B cell (primary cell): ENCODE measurements around the gene AMZ2. TPM values are rescaled to one million over a fixed set of nuclear protein-coding genes. Genes with fewer than 3 reads are reported as not detected.

Experiments
- ATAC-seq: fragments of 200-7000 bp; cut with Tn5 transposase; one replicate; pipeline ENCODE4 v1.10.0; 2021; ENCODE audit warnings: low read depth, mild to moderate bottlenecking, moderate number of reproducible peaks, moderate library complexity
- CTCF ChIA-PET: fragments of 350-600 bp; sonication (Branson Sonifier 250); formaldehyde crosslinking; loops from one replicate; lab custom pipeline; 2021; ENCODE audit warnings: antibody characterized with exemption, inconsistent platforms; lab: Charles Lee
- POLR2A ChIA-PET: fragments of 350-600 bp; sonication (Branson Sonifier 250); formaldehyde crosslinking; loops from one replicate; lab custom pipeline; 2021; ENCODE audit warnings: antibody characterized with exemption; lab: Charles Lee
- DNase-seq: peaks from one replicate; pipeline ENCODE4 v3.0.0; 2013
- H2AFZ ChIP-seq: 2 replicates; pipeline ENCODE4 v1.6.1; 2012; ENCODE audit warnings: mild to moderate bottlenecking, low read depth, low read length; ENCODE audit not compliant: insufficient read depth, poor library complexity, severe bottlenecking
- H3K27ac ChIP-seq, 2 donors: 1 replicate in 1 of 2; 2 replicates in 1 of 2; pipeline ENCODE4 v1.5.1; 2012 to 2013; ENCODE audit warnings: low read length in 2 of 2, mild to moderate bottlenecking in 2 of 2, moderate library complexity in 1 of 2
- H3K27me3 ChIP-seq, 4 experiments: fragments of 200-600 bp in 1 of 4; sonication (generic) in 1 of 4; replicated peaks in 1 of 4; 1 replicate in 2 of 4; 2 replicates in 2 of 4; pipeline versions ENCODE4 v1.6.1 to v1.7.0; 2013 to 2016; ENCODE audit warnings: low read length in 3 of 4, mild to moderate bottlenecking in 2 of 4, mixed read lengths in 1 of 4, moderate library complexity in 1 of 4; ENCODE audit not compliant: insufficient read depth in 4 of 4, control insufficient read depth in 3 of 4; ENCODE audit errors: control extremely low read depth in 1 of 4
- H3K36me3 ChIP-seq, 2 experiments: replicated peaks in 1 of 2; 1 replicate in 1 of 2; 2 replicates in 1 of 2; pipeline versions ENCODE4 v1.6.1 to v1.7.1; 2013; ENCODE audit warnings: low read length in 1 of 2; ENCODE audit not compliant: insufficient read depth in 2 of 2, control insufficient read depth in 1 of 2; ENCODE audit errors: control extremely low read depth in 1 of 2, extremely low read depth in 1 of 2
- H3K4me1 ChIP-seq, 2 donors: fragments of 200-600 bp in 1 of 2; sonication (generic) in 1 of 2; 1 replicate in 1 of 2; 2 replicates in 1 of 2; pipeline versions ENCODE4 v1.5.1 to v1.6.1; 2013 to 2017; ENCODE audit warnings: low read length in 2 of 2; ENCODE audit not compliant: control insufficient read depth in 2 of 2, insufficient read depth in 2 of 2
- H3K4me2 ChIP-seq: replicated peaks from 2 replicates; pipeline ENCODE3; 2012; ENCODE audit warnings: mild to moderate bottlenecking, low read depth, low read length; ENCODE audit not compliant: poor library complexity, severe bottlenecking
- H3K4me3 ChIP-seq, 5 experiments: fragments of 200-600 bp in 1 of 5; sonication (generic) in 1 of 5; 1 replicate in 3 of 5; 2 replicates in 2 of 5; pipeline versions ENCODE4 v1.5.1 to v1.7.0; 2011 to 2016; ENCODE audit warnings: low read length in 4 of 5, mild to moderate bottlenecking in 4 of 5, low read depth in 2 of 5, control low read depth in 1 of 5, moderate library complexity in 1 of 5; ENCODE audit not compliant: insufficient read depth in 1 of 5; ENCODE audit errors: control extremely low read depth in 1 of 5, extremely low read depth in 1 of 5
- H3K79me2 ChIP-seq: fragments of 200-600 bp; sonication (generic); one replicate; pipeline ENCODE4 v1.6.0; 2016; ENCODE audit warnings: low read length; ENCODE audit not compliant: control insufficient read depth, insufficient read depth
- H3K9ac ChIP-seq: fragments of 200-600 bp; sonication (generic); 2 replicates; pipeline ENCODE4 v1.6.1; 2017; ENCODE audit warnings: mild to moderate bottlenecking, low read length, moderate library complexity
- H3K9me3 ChIP-seq, 3 donors: one replicate each; pipeline versions ENCODE4 v1.6.1 to v1.7.1; 2013; ENCODE audit warnings: low read length in 2 of 3; ENCODE audit not compliant: control insufficient read depth in 2 of 3, insufficient read depth in 1 of 3; ENCODE audit errors: control extremely low read depth in 1 of 3
- H4K20me1 ChIP-seq: 2 replicates; pipeline ENCODE4 v1.6.0; 2012; ENCODE audit warnings: mild to moderate bottlenecking, low read length; ENCODE audit not compliant: insufficient read depth, control insufficient read depth, poor library complexity, severe bottlenecking
- H3K27ac Mint-ChIP-seq: one replicate; pipeline ENCODE4 v1.8.0; 2021; ENCODE audit warnings: mixed read lengths
- H3K27me3 Mint-ChIP-seq: one replicate; pipeline ENCODE4 v1.8.0; 2021; ENCODE audit warnings: mixed read lengths
- H3K4me1 Mint-ChIP-seq: one replicate; pipeline ENCODE4 v1.8.0; 2021; ENCODE audit warnings: mixed read lengths
- H3K4me3 Mint-ChIP-seq: one replicate; pipeline ENCODE4 v1.8.0; 2021; ENCODE audit warnings: mixed read lengths
- H3K9me3 Mint-ChIP-seq: one replicate; pipeline ENCODE4 v1.8.0; 2022; ENCODE audit warnings: mixed read lengths; ENCODE audit not compliant: insufficient read depth
- CTCF ChIP-seq: fragments of 200-600 bp; IDR thresholded peaks from one replicate; pipeline ENCODE4 v1.8.0; 2022; ENCODE audit warnings: antibody characterized with exemption, mild to moderate bottlenecking
- EZH2 ChIP-seq: IDR thresholded peaks from 2 replicates; pipeline ENCODE4 v1.6.1; 2012; ENCODE audit warnings: borderline replicate concordance, low read depth, mild to moderate bottlenecking, moderate library complexity, low read length; ENCODE audit not compliant: insufficient read depth, poor library complexity, severe bottlenecking
- WGBS: methylation state at CpG from one replicate; pipeline ENCODE4 v1.1.5; 2013; ENCODE audit warnings: missing lambda C conversion rate; ENCODE audit not compliant: insufficient coverage; 5-methylcytosine and 5-hydroxymethylcytosine counted together
- intact Hi-C: fragments of 100-400 bp; cut with micrococcal nuclease; formaldehyde crosslinking; loops from one replicate; pipeline ENCODE4 v1.10.0; 2022
- polyA plus RNA-seq: library from polyadenylated mRNA; depleted of rRNA; stranded (reverse); fragments of >200 nt; gene quantifications from 2 replicates; pipeline ENCODE4 v1.2.3, GENCODE V29; 2012
- total RNA-seq, 2 donors: library from RNA; stranded (reverse); fragments of 120-200 nt in 1 of 2; gene quantifications; 1 replicate in 1 of 2; 2 replicates in 1 of 2; pipeline versions ENCODE4 v1.2.3 to v1.2.4, GENCODE V29; 2013 to 2022

Gene AMZ2
- total and polyA plus RNA-seq, 2 donors (not counting 1 experiment from before 2014, with no cell fraction given) = 64.1 to 70.7 TPM

- Mint-ChIP-seq H3K4me1 (peaks cover 42% of the 10 kb centered on the region), H3K27ac (peak overlapping the region; percentile 62), H3K4me3 (peak overlapping the region; percentile 95), H3K27me3 (no peaks in the 10 kb centered on the region), H3K9me3 (no peaks in the 10 kb centered on the region)
- no peak for DNase-seq
- no peak for ATAC-seq
- H3K27ac ChIP-seq = peak overlapping the region; percentile 84 to 88
- H3K4me1 ChIP-seq = peaks cover 31 to 43% of the 10 kb centered on the region in 2 donors
- no peak overlapping the region for H2AFZ ChIP-seq
- H3K4me3 ChIP-seq = peak overlapping the region in 3 of 5 experiments; percentile 64 to 74 (median 69)
- no peaks in the 10 kb centered on the region for H3K27me3 ChIP-seq
- intact Hi-C loops = no loop called here
- H3K9ac ChIP-seq = peak overlapping the region; percentile 84
- no peaks in the 10 kb centered on the region for H4K20me1 ChIP-seq
- TF ChIP-seq EZH2 (no peak), CTCF (no peak)
- H3K36me3 ChIP-seq = no peaks in the 10 kb centered on the region
- ChIA-PET POLR2A (interaction anchor here (0.6 to 2.5 kb wide), 5 partner anchors 24 to 208 kb away, joined by 3 to 11 read pairs (median 5); partner anchors contain the start of gene AMZ2), CTCF (interaction anchor here (0.8 to 7.1 kb wide), 3 partner anchors 27 to 117 kb away, joined by 3 to 40 read pairs (median 16); no protein-coding TSS in a partner anchor)
- no peaks in the 10 kb centered on the region for H3K9me3 ChIP-seq
- 72% methylated on average over 5 of the region's 7 CpGs for WGBS
- H3K79me2 ChIP-seq = no peaks in the 10 kb centered on the region
- H3K4me2 ChIP-seq = peak overlapping the region; percentile 84
Observed at GRCh38 chr17:68289473-68289872, 41.6 kb downstream of the AMZ2 start.

- peaks cover 31 to 43% of the 10 kb centered on the region in 2 donors for H3K4me1 ChIP-seq
- H3K4me1 Mint-ChIP-seq = peaks cover 42% of the 10 kb centered on the region
- H2AFZ ChIP-seq = peak overlapping the region; percentile 87
- peak overlapping the region; percentile 62 for H3K27ac Mint-ChIP-seq
- peak overlapping the region; percentile 84 for H3K9ac ChIP-seq
- H4K20me1 ChIP-seq = no peaks in the 10 kb centered on the region
- ChIA-PET POLR2A (interaction anchor here (0.6 to 2.5 kb wide), 5 partner anchors 25 to 168 kb away, joined by 3 to 11 read pairs (median 5); partner anchors contain the start of gene AMZ2), CTCF (interaction anchor here (0.9 to 7.1 kb wide), 3 partner anchors 27 to 109 kb away, joined by 3 to 40 read pairs (median 16); no protein-coding TSS in a partner anchor)
- intact Hi-C loops = loop anchor here (2.0 to 10.0 kb wide), 7 partner anchors 27 to 1037 kb away; partner anchors contain the start of genes ABCA5, AMZ2 and PRKAR1A
- ATAC-seq = no peak
- peak overlapping the region in 1 of 2 donors; percentile 84 for H3K27ac ChIP-seq
- no peak for TF ChIP-seq EZH2
- TF ChIP-seq CTCF = no peak
- H3K79me2 ChIP-seq = no peaks in the 10 kb centered on the region
- no peak for DNase-seq
- peak overlapping the region; percentile 53 to 74 (median 64) for H3K4me3 ChIP-seq
- no peaks in the 10 kb centered on the region for H3K36me3 ChIP-seq
- no peaks in the 10 kb centered on the region for H3K9me3 Mint-ChIP-seq
- WGBS = 2% methylated on average over 5 of the region's 9 CpGs
- H3K4me2 ChIP-seq = peak overlapping the region; percentile 84
- H3K9me3 ChIP-seq = no peaks in the 10 kb centered on the region
- H3K27me3 Mint-ChIP-seq = no peaks in the 10 kb centered on the region
- no peaks in the 10 kb centered on the region for H3K27me3 ChIP-seq
- H3K4me3 Mint-ChIP-seq = peak overlapping the region; percentile 95
Observed at GRCh38 chr17:68289936-68290267, 42.1 kb downstream of the AMZ2 start.
